Measurements from ENCODE around the gene HS3ST6.

Gene HS3ST6

GRCh38 chr16:1938910-1939309 lies 20.7 kb upstream of the HS3ST6 start:
- no peak for TF ChIP-seq CTCF (conservative IDR thresholded peaks at IDR 0.05; ENCODE audit: low read length)
- no peak overlapping the region for H3K4me3 ChIP-seq (ENCODE audit: low read length)
- DNase-seq (ENCODE audit: low read depth): no peak

GRCh38 chr16:1938316-1938715 lies 20.1 kb upstream of the HS3ST6 start:
- no peak overlapping the region for H3K4me3 ChIP-seq (ENCODE audit: low read length)
- TF ChIP-seq CTCF (conservative IDR thresholded peaks at IDR 0.05; ENCODE audit: low read length): no peak
- DNase-seq (ENCODE audit: low read depth): no peak

GRCh38 chr16:1936945-1937479 lies 18.8 kb upstream of the HS3ST6 start:
- no peak for TF ChIP-seq CTCF (conservative IDR thresholded peaks at IDR 0.05; ENCODE audit: low read length)
- no peak overlapping the region for H3K4me3 ChIP-seq (ENCODE audit: low read length)
- no peak for DNase-seq (ENCODE audit: low read depth)

- no peak for DNase-seq (ENCODE audit: low read depth)
- no peak for TF ChIP-seq CTCF (conservative IDR thresholded peaks at IDR 0.05; ENCODE audit: low read length)
- H3K4me3 ChIP-seq (ENCODE audit: low read length): no peak overlapping the region
These were observed 15.0 kb upstream of the HS3ST6 start for GRCh38 chr16:1933097-1933661.

- no peak for DNase-seq (ENCODE audit: low read depth)
- H3K4me3 ChIP-seq (ENCODE audit: low read length): no peak overlapping the region
- TF ChIP-seq CTCF (conservative IDR thresholded peaks at IDR 0.05; ENCODE audit: low read length): no peak
These were observed 14.1 kb upstream of the HS3ST6 start for GRCh38 chr16:1932050-1933028.

- TF ChIP-seq CTCF (conservative IDR thresholded peaks at IDR 0.05; ENCODE audit: low read length): no peak
These were observed 12.1 kb upstream of the HS3ST6 start for GRCh38 chr16:1930338-1930720.

More at GRCh38 chr16:1930338-1930720, 12.1 kb upstream of the HS3ST6 start:
- no peak overlapping the region for H3K4me3 ChIP-seq (ENCODE audit: low read length)
- DNase-seq (ENCODE audit: low read depth): no peak

All from AG10803 (cell line).